ENCODE results near the gene PDPR. TPM values are rescaled to one million over a fixed set of nuclear protein-coding genes. Genes with fewer than 3 reads are reported as not detected.

The PDPR gene
- polyA plus RNA-seq, 1 donor from 2014 or later = 12.3 TPM

DNA sequence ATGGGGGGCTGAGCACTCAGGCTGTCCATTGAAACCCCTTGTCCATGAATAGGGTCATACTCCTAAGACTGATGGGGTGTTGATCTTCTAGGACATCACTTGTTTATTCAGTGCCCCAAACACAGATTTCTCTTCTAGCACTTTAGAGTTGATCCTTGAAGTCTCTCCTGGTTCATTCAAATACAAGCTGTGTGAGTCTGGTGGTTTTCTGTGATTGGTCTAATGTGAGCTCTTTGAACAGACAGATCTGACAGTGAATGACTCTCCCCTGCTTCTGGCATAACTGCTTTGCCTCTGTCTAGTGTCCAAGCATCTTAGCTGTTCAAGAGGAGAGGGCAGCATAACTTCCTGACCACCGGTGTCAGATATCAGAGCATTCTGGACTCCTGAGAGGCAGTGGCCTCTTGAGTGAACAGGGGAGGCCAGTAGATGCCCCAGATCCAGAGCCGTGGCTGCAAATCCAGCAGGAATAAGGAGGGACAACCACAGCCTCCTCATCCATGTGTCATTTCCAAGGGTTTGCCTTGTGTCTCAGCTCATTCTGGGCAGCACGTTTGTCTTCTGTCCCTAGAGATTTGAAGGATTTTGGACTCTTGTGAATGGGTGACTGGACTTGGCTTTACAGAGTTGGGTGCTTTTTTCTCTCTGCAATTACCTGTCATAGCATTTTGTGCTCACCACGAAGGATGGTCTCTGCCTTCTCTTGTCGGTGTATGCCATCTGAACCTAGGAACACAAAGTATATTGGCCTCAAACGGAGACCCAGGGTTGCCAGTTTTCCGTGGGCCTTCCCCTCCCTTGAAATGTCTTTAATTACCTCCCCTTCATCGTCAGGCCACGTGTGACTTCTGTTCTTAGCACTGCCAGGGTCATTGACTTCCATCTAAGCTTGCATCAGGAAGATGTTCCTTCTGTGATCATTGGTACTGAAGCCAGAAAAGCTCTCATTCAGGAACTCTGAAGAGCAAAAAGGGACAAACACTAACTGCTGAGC is 45.5 kb downstream of the PDPR start:
- H3K27me3 ChIP-seq (ENCODE audit: insufficient read depth, low read depth, low read length) = no peaks in the 10 kb centered on the region
- H3F3A ChIP-seq (ENCODE audit: insufficient read depth, low read length, poor library complexity, severe bottlenecking) = no peaks in the 10 kb centered on the region
- H3K4me3 ChIP-seq (ENCODE audit: low read length) = no peak overlapping the region
- H2AFZ ChIP-seq (ENCODE audit: low read depth, low read length) = no peak overlapping the region
- H4K20me1 ChIP-seq (ENCODE audit: insufficient read depth) = no peaks in the 10 kb centered on the region
- TF ChIP-seq MXI1 (conservative IDR thresholded peaks at IDR 0.05; ENCODE audit: poor library complexity, severe bottlenecking) (no peak), TAF1 (IDR thresholded peaks at IDR 0.05; ENCODE audit: low read depth) (no peak), POLR2AphosphoS5 (IDR thresholded peaks at IDR 0.05) (no peak)
- no peak overlapping the region for H3K9ac ChIP-seq (ENCODE audit: low read length)
- no peaks in the 10 kb centered on the region for H3K79me2 ChIP-seq (replicated peaks; ENCODE audit: insufficient read depth, low read length)
- peaks cover 7% of the 10 kb centered on the region for H3K36me3 ChIP-seq (ENCODE audit: insufficient read depth, low read length)
- H3K4me2 ChIP-seq (ENCODE audit: low read length) = no peak overlapping the region
- no peak overlapping the region for H3K27ac ChIP-seq (ENCODE audit: low read length)
- H3K9me2 ChIP-seq (ENCODE audit: insufficient read depth, low read length) = no peaks in the 10 kb centered on the region
- H3K9me3 ChIP-seq (ENCODE audit: low read length) = no peaks in the 10 kb centered on the region

DNA sequence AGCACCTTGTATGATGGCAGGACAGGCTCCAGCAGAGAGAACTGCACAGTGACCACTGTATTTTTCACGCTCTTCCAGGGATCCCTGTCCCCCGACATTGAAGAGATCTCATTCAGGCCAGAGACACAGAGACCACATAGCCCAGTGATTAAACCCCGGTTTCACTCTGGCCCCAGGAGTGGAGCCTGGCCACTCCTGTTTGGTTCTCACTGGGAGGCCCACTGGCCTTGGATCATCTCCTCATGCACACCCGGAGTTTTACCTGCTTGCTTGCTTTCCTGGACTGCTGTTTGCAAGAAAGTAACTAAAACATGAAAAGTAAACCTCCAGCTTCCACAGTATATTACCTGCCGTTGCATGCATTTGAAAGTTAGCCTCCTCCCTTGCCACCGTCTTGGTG is 46.3 kb downstream of the PDPR start:
- no peaks in the 10 kb centered on the region for H3K9me2 ChIP-seq (ENCODE audit: insufficient read depth, low read length)
- TF ChIP-seq MXI1 (conservative IDR thresholded peaks at IDR 0.05; ENCODE audit: poor library complexity, severe bottlenecking) (no peak), EP300 (conservative IDR thresholded peaks at IDR 0.05; ENCODE audit: poor library complexity, severe bottlenecking) (no peak), POLR2AphosphoS5 (IDR thresholded peaks at IDR 0.05) (no peak), RAD21 (conservative IDR thresholded peaks at IDR 0.05) (no peak), TAF1 (IDR thresholded peaks at IDR 0.05; ENCODE audit: low read depth) (no peak), SMC3 (conservative IDR thresholded peaks at IDR 0.05; ENCODE audit: poor library complexity) (no peak), EZH2 (IDR thresholded peaks at IDR 0.05; ENCODE audit: borderline replicate concordance, insufficient read depth, low read length, poor library complexity, severe bottlenecking) (no peak)
- TF ChIP-seq, protein P1, sequence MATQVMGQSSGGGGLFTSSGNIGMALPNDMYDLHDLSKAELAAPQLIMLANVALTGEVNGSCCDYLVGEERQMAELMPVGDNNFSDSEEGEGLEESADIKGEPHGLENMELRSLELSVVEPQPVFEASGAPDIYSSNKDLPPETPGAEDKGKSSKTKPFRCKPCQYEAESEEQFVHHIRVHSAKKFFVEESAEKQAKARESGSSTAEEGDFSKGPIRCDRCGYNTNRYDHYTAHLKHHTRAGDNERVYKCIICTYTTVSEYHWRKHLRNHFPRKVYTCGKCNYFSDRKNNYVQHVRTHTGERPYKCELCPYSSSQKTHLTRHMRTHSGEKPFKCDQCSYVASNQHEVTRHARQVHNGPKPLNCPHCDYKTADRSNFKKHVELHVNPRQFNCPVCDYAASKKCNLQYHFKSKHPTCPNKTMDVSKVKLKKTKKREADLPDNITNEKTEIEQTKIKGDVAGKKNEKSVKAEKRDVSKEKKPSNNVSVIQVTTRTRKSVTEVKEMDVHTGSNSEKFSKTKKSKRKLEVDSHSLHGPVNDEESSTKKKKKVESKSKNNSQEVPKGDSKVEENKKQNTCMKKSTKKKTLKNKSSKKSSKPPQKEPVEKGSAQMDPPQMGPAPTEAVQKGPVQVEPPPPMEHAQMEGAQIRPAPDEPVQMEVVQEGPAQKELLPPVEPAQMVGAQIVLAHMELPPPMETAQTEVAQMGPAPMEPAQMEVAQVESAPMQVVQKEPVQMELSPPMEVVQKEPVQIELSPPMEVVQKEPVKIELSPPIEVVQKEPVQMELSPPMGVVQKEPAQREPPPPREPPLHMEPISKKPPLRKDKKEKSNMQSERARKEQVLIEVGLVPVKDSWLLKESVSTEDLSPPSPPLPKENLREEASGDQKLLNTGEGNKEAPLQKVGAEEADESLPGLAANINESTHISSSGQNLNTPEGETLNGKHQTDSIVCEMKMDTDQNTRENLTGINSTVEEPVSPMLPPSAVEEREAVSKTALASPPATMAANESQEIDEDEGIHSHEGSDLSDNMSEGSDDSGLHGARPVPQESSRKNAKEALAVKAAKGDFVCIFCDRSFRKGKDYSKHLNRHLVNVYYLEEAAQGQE (IDR thresholded peaks at IDR 0.05; ENCODE audit: borderline replicate concordance) = no peak
- TF ChIP-seq, protein P2, sequence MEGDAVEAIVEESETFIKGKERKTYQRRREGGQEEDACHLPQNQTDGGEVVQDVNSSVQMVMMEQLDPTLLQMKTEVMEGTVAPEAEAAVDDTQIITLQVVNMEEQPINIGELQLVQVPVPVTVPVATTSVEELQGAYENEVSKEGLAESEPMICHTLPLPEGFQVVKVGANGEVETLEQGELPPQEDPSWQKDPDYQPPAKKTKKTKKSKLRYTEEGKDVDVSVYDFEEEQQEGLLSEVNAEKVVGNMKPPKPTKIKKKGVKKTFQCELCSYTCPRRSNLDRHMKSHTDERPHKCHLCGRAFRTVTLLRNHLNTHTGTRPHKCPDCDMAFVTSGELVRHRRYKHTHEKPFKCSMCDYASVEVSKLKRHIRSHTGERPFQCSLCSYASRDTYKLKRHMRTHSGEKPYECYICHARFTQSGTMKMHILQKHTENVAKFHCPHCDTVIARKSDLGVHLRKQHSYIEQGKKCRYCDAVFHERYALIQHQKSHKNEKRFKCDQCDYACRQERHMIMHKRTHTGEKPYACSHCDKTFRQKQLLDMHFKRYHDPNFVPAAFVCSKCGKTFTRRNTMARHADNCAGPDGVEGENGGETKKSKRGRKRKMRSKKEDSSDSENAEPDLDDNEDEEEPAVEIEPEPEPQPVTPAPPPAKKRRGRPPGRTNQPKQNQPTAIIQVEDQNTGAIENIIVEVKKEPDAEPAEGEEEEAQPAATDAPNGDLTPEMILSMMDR (IDR thresholded peaks at IDR 0.05; ENCODE audit: poor library complexity, severe bottlenecking) = no peak
- H3K9me3 ChIP-seq (ENCODE audit: low read length) = no peaks in the 10 kb centered on the region
- H2AFZ ChIP-seq (ENCODE audit: low read depth, low read length) = no peak overlapping the region
- H3K9ac ChIP-seq (ENCODE audit: low read length) = no peak overlapping the region
- no peaks in the 10 kb centered on the region for H3K27me3 ChIP-seq (ENCODE audit: insufficient read depth, low read depth, low read length)
- H3K36me3 ChIP-seq (ENCODE audit: insufficient read depth, low read length) = peaks cover 7% of the 10 kb centered on the region
- no peaks in the 10 kb centered on the region for H3K79me2 ChIP-seq (replicated peaks; ENCODE audit: insufficient read depth, low read length)
- H3F3A ChIP-seq (ENCODE audit: insufficient read depth, low read length, poor library complexity, severe bottlenecking) = no peaks in the 10 kb centered on the region
- no peak overlapping the region for H3K4me3 ChIP-seq (ENCODE audit: low read length)
- H3K4me2 ChIP-seq (ENCODE audit: low read length) = no peak overlapping the region
- H3K27ac ChIP-seq (ENCODE audit: low read length) = no peak overlapping the region
- H4K20me1 ChIP-seq (ENCODE audit: insufficient read depth) = no peaks in the 10 kb centered on the region

Measured in neural cell (in vitro differentiated cells).